C1 segment of cervical spinal cord (tissue), 14 donors: ENCODE measurements around the gene ATXN10.
A peak's percentile ranks its signal among the peaks of the same experiment; 100 is the strongest.

ENCODE experiments used
- DNase-seq, 14 donors: peaks; one replicate each; lab custom pipeline; 2025; lab: John Stamatoyannopoulos, UW

ATXN10 gene

DNA sequence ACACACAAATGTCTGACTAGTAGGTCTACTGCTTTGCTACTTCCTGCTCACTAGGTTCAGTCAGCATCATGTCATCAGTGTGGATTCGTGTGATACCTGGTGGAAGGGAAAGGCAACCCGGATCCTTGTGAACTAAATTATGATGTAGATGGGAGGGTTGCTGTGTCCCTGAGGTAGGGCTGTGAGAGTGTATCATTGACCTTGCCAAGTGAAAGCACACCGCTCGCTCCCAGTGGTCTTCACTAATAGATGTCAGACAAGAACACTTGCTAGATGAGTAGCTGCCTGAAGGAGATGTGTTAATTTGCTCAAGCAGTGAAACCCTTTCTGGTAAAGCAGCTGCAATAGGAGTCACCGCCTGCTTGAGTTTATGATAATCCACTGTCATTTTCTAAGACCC, 185.9 kb downstream of the ATXN10 start:
- DNase-seq, result no peak

DNA sequence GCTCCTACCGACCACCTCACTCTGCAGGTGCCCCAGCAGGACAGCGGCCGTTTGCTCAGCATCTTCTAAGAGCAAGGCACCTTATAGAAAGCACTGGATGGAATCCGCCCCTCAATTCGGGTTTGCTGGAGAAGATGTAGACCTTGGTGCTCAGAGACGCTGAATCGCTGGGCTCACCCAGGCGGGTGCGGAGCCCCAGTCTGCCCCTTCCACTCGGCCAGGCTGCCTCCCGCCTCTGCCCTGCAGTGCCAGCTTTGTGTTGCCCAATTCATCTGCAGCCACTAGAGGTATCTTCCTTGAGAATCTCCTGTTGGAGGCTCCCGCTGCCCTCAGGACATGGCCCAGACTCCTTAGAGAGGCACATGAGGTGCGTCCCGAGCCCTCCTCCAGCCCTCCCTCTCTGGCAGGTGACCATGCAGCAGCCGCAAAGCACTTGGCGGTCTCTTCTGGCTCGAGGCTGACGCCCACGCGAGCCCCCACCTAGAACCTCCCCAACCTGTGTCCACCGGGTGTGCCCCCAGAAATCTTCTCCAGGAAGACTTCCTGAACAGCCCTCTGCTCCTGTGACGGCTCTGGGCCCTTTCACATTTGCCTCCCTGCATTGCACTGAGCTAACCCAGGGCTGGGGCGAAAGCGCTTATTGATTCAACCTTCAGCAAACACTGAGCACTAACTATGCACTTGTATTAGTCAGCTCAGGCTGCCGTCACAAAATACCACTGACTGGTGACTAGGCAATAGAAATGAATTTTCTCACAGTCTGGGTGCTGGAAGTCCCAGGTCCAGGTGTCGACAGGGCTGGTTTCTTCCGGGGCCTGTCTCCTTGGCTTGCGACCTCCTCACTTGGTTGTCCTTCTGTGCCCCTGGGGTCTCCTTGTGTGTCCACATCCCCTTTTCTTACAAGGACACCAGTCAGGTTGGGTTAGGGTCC, 187.9 kb downstream of the ATXN10 start:
- no peak for DNase-seq

DNA sequence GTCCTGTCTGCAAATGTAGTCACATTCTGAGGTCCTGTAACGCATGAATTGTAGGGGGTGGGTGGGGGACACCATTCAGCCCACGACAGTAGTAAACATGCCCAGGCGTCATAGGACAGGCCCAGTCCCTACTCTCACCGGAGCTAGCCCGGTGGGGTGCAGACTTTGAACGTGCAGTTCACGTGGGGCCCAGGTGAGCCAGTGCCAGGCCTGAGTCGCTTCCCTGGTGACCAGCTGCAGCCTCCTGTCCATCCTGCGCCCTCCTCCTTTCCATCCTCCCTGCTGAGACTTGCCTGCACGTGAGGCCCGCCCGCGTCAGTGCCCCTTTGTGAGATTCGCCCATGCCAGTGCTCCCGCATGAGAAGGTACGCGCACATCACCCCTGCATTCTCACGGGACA, 188.6 kb downstream of the ATXN10 start:
- no peak for DNase-seq

DNA sequence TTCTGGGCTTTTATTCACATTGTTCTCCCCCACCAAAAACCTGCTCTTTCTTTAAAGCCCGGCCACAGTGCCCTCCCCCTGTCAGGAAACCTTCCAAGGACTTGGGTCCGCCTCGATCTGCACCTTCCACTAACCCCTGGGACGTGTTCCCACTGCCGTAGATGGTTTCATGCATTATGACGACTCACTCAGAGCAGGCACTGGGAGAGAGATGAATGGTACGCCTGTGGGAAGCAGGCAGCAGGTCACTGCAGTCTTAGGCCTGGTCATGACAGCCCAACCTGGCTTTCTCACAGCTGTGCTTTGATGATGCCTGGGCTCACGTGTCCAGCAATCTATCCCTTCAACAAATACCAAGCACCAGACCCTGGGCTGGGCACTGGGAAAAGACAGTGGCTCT, 189.6 kb downstream of the ATXN10 start:
- no peak for DNase-seq

DNA sequence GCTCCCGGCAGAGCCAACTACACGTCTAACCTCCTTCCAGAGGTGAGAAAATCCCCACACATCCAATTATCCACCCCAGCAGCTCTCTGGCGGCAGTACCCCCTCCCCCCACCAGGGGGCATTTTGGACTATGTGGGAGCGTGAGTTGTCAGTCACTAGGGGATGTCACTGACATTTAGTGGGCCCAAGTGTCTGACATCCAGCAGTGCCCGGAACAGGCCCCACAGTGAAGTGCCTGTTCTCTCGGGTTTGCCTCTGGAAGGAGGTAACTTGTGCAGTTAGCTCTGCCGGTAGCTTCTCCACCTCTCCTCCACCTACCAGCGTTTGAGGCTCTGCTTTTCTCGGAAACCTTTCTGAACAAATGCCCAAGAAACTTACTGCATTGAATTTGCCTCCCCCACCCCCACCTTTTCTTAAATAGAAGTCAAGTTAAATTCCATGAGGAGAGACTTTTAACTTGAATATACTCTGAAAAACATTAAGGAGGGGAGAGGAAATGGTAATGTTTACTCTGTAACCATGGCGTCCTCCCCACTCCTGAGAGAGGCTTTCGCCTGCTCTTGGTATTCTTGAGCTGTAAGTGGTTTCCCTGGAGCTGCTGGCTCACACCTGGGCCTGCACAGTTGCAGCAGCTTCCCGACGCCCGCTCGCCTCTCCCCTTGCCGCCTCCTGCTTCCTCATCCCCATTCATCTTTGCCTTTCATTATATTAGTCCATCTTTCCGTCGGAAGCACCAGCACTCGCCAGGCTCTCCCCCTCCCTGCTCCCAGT, 192.5 kb downstream of the ATXN10 start:
- peak in 8 of 14 donors; percentile 26 to 71 (median 34) for DNase-seq

DNA sequence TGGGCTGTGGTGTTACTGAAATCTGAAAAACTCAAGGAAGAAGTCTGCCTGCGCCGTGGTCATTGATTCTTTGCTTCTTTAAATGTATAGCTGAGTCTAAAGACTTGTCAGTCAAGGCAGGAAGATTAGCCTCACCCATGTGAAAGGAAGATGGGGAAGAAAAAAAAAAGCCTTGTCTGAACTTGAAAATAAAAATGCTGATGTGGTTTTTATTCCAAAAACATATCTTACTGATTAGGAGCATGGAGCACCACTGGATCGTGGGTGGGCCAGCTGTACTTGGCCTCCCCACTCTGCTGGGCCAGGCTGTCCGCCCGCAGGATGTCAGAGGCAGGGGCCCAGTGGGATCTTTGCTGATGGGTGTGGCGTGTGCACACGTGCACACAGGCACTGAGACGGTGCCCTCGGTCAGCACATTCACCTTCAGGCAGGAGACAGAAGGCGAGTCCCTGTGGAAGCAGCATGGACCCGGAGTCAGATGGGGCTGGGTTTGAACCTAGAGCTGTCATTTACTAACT, 193.4 kb downstream of the ATXN10 start:
- DNase-seq, result no peak

DNA sequence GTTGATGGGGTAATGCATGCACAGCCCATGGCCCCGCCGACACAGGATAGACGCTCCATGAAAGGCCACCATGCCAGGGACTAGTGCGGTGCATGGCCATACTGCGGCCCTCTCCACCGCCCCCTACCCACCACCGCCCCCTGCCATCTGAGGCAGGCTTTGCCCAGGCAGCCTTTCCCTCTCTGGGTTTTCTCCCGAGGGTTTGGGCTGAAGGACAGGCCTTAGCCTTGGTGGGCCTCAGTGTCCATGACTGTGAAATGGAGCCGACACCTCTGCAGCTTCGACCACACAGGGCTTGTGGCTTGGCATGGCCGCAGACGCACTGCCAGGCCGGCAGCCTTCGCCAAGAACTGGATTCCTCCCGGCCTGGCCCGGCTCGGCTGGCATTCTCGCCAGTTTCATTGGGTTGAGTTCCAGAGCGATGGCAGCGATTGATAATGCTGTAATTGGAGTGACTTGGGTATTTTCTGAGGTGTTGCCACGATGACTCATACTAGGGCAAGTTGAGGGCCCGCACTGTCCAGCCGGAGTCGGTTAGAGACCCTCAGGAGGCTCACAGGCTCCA, 194.0 kb downstream of the ATXN10 start:
- DNase-seq, result peak in 1 of 14 donors; percentile 37

DNA sequence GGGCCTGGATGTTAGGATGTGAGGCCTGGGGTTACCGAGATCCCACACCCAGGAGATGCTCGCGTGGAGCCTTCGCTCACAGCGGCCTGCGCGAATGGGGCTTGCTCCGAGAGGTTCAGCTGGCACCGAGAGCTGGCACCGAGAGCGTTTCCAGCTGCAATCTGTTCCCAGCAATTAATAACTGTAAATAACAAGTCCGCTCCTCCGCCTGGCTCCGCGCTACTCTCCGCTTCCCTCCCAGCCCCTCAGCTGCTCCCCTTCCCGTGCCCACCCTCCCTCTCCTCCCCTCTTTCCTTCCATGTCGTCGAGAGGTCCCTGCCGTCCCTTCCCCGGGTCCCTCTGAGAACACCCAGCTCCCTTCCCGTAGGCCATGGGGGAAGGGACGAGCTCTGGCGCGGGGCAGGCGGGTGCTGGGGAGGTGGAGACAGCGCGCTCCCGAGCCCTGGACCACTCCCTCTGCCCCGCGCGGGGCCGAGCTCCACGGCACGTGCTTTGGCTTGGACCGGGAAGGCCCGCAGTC, 194.6 kb downstream of the ATXN10 start:
- no peak for DNase-seq

DNA sequence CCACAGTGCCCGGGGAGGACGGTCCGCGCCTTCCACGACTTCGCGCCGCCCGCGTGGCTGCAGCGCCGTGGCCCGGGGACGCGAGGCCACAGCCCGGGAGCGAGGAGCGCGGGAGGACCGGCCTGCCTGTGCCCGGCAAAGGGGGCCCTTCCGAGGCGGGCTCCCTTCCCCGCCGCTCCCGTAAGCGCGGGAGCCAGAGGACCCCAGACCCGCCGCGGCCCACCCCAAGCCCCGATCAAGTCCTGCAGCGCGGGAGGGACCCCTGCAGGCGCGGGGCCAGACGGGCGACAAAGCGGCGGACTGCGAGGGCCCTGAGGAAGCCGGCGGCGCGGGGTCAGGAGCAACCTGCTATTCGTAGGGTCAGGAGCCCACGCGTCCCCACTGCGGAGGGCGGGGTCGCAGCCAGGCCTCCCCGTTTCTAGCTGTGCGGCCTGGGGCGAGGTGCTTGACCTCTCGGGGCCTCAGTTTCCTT, 195.0 kb downstream of the ATXN10 start:
- DNase-seq, result no peak

DNA sequence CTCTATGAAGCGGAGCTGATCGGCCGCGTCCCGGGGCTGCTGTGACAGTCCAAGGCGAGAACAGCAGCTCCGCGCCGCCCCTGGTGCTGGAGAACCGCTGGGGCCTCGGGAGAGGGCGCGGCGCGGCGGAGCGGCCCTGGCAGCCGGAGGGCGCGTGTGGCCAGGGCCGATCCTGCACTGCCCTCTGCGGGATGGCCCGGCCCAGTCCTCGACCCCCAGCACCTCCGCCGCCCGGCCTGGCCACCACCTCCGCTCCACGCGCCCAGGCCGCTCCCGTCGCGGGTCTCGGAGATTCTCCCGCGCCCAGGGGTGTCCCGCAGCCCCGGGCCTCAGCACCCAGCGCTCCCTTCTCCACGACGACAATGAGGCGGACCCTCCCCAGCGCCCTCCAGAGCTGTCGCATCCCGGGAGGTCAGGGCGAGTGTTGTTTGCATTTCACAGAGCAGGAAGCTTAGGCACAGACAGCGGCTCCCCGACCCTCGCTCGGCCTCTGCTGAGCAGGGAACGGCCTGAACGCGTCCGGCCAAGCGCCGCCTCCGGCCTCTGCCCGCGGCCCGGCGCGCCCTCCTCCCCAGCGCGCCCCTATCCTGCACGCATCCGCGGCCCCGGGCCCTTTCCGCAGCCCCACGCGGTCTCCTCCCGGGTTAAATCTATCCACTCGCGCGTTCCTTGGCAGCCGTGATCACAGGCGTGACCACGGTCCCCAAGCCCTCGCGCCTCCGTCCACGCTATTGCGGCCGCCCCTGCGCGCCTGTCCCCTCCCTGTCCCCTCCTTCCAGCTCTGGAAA, 195.7 kb downstream of the ATXN10 start:
- no peak for DNase-seq

DNA sequence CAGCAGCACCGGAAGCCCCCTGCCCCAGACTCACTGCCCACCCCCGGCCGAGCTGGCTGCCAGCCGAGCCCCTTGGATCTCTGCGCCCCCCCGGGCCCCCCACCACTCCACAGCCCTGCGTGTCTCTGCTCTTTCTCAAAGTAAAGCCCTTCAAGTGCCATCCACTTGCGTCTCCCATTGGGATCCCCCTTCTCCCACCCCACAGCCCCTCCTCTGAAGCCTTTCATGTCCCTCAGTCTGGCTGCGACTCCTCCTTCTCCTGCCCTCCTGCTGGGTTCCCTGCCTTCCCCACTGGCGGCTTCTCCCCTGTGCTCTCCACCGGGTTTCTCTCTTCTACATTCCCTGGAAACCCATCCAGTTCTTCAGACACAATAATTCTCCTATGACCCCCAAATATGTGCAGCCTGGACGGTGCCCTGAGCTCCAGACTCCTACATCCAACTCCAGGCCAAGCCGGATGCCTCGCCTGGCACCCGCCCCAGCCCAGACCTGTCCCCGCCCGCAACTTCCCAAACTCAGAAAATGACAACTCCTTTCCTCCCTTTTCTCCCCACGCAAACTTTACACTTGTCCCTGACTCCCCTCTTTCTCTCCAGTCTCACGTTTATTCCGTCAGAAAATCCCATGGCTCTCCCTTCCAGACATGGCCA, 196.4 kb downstream of the ATXN10 start:
- no peak for DNase-seq

DNA sequence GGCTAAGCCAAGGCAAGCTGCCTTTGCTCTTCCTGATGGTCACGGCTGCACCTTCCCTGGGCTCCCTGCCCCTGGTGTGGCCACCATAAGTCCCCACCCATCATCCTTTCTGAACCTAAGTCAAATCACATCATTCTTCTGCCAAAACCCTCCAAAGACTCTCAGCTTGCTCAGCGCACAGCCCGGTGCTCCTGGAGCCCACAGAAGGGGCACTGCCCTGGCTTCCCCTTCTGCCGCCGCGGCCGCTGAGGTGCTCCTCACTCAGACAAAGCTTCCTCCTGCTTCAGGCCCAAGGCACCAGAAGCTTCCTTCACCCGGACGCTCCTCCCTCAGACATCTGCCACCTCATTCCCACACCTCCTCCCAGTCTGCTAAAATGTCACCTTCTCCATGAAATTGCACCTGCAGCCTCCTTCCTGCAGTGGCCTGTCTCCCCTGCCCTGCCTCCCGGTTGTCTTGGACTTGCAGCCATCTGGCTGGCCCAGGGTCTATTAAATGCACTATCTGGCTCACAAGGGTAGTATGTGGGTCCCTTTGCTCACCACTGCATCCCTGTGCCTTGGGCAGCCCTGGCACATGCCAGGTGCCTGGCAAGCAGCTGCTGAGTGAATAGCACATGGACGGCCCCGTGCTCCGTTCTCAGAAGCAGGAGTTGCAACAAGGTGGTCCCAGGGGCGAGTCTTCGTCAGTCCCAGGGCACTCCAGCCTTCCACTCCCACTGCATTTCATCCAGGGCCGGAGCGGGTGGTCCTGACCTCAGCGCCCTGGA, 197.1 kb downstream of the ATXN10 start:
- DNase-seq, result no peak

DNA sequence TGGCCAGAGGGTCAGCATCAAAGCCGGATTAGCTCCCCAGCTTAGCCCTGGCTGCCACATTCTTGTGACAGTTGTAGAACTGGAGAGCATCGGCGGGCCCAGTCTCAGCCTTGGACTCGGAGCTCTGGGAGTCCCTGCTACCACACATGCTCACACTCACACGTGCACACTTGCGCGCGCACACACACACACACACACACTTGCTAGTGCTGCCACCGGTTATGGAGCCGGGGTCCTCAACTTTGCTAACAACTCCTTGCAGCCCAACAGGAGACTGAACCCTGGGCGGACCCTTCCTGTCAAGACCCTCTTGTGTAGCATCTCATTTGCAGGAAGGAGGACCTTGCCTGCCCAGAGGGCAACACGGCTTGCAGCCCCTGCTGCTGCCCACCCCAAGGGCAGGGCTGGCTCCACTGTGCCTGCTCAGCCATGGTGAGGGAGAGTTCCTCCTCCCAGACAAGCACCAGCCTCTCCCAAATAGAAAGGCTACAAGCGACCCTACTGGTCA, 197.8 kb downstream of the ATXN10 start:
- no peak for DNase-seq

DNA sequence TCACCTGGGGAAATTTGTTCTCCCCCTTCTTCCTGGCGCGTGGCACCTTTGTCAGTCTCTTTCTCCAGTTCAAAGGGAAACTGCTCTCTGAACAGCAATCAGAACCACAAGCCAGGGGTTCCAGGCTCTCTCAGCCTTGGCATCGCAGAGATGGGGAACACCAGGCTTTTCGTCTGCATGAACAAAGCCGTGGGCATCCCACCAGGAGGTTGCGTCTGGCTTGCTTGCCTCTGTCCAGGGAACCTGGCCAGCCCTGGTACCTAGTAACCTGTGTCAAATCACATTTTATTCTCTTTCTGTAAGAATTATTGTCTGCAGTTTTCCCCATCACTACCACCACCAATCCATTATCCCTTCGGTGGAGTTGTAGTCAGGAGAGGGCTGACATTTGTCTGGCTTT, 198.4 kb downstream of the ATXN10 start:
- no peak for DNase-seq

DNA sequence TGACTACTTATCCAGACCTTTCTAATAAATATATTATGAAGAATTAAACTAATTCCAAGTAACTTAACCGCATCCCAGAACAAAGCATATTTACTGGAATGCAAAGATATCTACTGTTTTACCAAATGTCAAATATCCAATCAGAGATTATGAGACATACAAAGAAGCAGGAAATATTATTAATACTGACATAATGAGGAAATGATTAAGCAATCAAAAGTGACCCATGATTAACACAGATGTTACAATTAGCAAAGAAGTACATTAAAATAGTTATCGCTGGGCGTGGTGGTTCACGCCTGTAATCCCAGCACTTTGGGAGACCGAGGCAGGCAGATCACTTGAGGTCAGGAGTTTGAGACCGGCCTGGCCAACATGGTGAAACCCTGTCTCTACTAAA, 200.1 kb downstream of the ATXN10 start:
- DNase-seq, result no peak

DNA sequence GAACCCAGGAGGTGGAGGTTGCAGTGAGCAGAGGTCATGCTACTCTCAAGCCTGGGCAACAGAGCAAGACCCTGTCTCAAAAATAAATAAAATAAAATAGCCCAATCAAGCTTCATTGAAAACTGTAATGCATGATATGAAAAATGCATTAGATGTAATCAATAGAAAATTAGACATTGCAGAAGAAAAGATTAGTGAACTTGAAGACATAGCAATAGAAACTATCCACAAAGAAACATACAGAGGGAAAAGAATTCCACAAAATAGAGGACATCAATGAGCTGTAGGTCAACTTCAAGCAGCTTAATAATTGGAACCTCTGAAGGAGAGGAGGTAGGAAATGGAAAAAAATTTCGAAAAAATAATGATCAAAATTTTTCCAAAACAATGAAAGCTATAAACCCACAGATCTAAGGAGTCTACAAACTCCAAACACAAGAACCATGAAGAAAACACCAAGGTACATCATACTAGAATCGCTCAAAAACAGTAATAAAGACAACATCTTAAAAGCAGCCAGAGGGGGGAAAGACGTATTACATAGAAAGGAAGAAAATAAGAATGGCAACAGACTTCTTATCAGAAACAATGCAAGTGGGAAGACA, 201.1 kb downstream of the ATXN10 start:
- no peak for DNase-seq

DNA sequence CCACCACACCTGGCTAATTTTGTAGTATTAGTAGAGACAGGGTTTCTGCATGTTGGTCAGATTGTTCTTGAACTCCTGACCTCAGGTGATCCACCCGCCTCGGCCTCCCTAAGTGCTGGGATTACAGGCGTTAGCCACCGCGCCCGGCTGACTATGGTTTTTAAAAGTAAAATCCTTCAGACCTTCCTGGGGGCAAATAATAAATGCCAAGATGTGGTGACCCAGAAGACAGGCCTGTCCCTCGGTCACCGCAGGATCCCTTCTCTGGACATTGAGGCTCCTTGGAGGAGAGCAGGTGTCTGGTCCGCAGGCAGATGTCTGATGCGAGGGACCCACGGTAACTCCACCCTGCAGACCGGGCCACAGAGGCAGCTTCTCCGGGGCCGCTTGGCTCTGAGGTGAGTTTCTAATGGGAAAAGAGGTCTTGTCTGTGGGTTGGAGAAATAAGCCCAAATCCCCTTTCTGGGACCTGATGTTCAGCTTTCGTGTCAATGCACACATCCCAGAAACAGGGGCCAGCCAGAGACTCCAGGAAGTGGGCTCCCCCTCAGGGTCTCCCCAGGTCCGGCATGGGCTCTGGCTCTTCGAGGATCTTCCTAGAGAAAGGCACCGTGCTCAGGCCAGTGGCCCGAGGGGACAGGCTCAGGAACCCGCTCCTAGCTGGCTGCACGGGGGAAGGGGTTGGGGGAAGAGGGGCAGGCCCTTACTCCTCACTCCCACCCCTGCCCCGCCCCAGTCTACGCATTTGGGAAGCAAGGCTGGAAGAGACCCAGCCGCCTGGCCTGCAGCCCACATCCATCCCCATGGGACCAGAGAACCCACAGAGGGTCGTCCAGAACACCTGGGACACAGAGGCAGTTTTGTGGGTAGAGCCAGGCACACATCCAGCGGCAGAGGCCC, 204.8 kb downstream of the ATXN10 start:
- DNase-seq, result no peak

DNA sequence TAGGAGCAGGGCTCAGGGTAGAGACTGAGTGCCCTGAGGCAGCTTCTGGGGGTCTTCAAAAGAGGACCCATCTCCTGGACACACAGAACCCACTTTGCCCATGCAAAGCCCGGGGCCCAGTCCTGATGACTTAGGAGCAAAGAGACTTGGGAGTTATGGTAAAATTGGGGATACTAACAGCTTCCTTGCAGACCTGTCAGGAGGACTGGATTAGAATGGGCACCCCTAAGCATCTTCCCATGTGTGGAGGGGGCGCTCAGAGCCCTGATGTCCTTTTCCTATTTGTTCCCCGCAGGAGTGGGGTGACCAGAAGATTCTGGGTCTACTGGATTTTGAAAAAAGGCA, 205.4 kb downstream of the ATXN10 start:
- no peak for DNase-seq
